ENCODE results near the gene NRDE2.
"Not testable (repeated sequence)": the region's sequence is repeated elsewhere in the genome, so short reads cannot be mapped to it uniquely, and the experiment has no call there.

Gene NRDE2

DNA sequence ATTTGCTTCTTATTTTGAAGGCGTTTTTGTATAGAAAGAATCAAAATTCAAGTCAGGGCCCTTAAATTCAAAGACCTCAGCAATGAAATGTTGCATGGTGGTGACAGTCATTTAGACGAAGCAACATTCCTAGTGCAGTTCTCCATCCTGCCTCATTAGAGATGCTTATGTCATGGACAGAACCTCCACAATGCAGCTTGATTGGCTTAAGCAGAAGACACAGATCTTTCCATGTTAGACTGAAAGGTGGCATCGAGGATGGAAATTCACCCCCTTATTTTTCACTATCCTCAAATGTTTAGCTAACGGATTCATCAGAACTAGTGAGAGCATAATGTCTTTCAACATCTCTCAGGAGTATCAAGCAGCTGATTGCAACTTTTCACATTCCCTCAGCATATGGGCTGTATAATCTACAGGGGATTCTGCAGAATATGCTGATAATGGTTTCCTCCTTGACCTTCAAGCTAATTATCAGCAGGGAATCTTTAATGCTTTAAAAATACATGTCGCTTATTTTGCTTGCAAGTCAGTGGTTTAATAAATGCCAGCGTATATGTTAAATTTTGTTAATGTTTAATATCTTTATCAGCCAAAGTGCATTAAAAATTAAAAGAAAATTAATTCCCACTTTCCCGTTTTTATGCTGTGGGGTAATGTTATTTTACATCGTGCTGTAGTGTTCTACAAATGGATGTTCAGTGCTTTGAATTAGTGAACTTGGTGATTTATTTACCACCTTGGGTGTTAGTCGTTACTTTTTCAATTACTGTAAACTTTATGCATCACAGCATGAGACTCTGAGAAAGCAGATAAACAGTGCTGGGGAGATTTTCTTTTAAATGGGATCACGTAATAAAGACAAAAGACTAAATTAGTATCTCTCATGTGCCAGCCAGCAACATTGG lies 12.8 kb upstream of the NRDE2 start:
- in situ Hi-C loops (cut with MboI; ENCODE audit: low sequenced_read_pairs): no loop called here

DNA sequence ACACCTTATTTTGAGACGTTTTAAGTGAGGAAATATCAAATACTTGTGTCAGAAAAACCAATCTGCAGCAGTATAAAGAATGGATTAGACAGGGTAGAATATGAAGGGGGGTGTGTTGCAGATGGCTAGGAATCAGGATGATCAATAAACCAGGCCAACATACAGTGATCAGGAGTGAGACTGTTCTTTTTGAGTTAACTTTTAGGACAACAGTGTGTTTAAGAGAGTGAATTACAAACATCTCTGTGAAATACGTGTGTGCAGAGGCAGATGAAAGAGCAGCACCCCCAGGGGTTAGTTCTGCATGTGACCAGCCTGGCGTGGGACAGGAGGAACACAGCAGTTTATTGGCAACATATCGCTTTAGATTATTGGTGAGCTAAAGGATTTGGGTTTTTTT lies 10.6 kb upstream of the NRDE2 start:
- in situ Hi-C loops (cut with MboI; ENCODE audit: low sequenced_read_pairs): no loop called here

DNA sequence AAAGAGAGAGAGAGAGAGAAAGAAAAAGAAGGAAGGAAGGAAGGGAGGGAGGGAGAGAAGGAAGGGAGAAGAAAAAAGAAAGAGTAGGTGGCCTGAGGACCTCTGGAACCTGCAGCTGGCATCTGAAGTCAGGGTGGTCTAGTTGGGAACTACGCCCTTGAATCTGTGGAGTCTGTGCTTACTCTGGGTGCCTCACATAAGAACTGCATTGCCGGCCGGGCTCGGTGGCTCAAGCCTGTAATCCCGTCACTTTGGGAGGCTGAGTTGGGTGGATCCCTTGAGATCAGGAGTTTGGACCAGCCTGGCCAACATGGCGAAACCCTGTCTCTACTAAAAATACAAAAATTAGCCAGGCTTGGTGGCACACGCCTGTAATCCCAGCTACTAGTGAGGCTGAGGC lies 10.0 kb upstream of the NRDE2 start:
- in situ Hi-C loops (cut with MboI; ENCODE audit: low sequenced_read_pairs): no loop called here

DNA sequence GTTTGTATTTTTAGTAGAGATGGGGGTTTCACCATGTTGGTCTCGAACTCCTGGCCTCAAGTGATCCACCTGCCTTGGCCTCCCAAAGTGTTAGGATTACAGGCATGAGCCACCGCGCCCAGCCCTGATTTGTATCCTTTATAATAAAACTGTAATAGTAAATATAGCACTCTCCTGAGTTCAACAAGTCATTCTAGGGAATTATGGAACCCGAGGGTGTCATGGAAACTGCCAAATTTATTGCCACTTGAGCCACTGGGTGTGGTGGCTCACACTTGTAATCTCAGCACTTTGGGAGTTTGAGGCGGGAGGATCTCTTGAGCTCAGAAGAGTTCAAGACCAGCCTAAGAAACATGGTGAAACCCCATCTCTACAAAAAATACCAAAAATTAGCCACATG lies 9.5 kb upstream of the NRDE2 start:
- in situ Hi-C loops (cut with MboI; ENCODE audit: low sequenced_read_pairs): not testable (repeated sequence)

DNA sequence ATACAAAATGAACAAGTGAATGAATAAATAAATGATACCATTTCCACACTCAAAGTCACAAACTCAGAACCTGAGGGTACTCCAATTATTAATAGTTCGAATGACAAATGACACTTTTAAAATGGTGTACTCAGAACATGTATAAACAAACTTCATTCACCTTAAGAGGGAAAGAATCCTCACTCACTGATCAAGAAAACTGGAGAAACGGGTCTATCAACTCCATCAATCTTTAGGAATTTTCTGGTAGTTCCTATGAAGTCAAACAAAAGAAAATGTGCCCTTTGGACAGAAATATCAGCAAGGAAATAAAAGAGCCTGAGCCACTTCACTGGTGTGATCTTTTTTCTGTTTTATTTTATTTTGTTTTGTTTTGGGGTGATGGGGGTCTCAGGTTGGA lies 5.2 kb upstream of the NRDE2 start:
- in situ Hi-C loops (cut with MboI; ENCODE audit: low sequenced_read_pairs): no loop called here

DNA sequence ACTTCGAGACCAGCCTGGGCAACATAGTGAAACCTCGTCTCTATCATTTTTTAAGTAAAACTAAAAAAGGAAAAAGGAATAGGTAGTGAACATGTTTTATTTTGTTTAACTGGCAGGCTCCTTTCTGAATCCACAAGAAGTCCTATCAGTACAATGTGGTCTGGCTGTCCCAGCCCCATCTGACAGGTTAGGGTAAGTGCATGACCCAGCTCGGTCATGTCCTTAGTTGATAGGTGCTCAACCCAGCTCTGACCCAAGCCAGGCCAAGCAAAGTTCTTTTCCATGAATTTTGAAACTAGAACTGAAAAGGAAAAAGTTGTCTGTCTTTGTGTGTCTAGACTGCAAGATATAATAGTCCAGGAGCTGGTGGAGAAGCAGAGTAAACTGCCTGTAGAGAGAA lies 4.7 kb upstream of the NRDE2 start:
- in situ Hi-C loops (cut with MboI; ENCODE audit: low sequenced_read_pairs): no loop called here

DNA sequence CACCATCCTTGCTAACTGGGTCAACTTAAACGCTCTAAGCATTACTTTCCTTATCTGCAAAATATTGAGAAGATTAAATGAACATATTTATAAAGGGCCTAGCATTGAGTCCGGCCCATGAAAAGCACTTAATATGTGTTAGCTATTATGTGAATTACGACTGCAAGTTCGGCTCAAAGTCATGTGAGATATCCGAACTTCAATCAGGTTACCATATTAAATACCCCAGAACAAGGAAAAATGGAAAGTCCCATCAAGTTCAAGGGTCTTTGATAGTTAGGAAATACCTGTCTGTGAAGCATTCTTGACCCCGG lies 487 bp upstream of the NRDE2 start:
- in situ Hi-C loops (cut with MboI; ENCODE audit: low sequenced_read_pairs): no loop called here

DNA sequence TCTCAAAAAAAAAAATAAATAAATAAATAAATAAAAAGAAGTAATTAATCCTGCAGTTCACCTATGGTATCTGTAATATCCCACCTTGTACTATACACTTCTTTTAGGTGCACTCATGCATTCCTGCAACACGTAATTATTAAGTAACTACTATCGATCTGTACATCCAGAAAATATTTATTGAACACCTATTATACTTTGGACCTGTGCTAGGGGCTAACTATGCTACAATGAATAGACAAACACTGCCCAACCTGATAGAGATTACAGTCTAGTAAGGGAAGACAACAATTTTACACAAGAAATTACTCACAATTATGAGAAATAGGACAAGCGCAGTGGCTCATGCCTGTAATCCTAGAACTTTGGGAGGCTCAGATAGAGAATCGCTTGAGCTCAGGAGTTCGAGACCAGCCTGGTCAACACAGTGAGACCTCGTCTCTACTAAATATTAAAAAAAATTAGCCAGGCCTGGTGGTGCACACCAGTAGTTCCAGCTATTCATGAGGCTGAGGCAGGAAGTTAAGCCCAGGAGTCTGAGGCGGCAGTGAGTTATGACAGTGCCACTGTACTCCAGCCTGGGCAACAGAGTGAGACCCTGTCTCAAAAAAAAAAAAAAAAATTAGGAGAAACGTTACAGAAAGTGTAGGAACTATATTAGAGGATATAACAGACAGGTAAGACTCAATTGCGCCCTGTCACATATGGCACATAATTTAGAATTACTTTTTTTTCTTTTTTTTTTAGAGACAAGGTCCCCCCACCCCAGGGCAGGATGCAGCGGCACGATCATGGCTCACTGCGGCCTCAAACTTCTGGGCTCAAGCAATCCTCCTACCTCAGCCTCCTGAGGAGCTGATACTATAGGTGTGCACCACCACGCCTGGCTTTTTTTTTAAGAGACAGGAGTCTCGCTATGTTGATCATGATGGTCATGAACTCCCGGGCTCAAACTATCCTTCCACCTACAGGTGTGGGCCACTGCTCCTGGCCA lies 1.2 kb downstream of the NRDE2 start:
- in situ Hi-C loops (cut with MboI; ENCODE audit: low sequenced_read_pairs): no loop called here

DNA sequence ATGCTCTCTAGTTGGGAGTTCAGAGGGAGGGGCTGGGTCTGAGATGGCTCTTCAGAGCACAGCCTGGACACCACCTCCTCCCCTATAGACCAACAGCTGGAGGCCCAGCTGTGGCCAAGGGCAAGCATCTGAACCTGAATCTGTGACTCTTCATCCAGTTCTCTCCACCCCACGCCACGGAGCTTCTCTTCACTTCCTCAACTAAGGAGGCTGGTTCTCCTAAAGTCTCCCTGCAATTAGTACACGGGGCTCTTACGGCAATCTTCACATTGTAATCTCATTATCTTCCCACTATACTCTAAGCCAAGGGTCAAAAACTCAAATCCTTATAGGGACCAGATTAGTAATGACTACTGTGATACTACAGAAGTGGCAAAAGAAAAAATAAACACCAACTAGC lies 9.8 kb downstream of the NRDE2 start:
- in situ Hi-C loops (cut with MboI; ENCODE audit: low sequenced_read_pairs): no loop called here

DNA sequence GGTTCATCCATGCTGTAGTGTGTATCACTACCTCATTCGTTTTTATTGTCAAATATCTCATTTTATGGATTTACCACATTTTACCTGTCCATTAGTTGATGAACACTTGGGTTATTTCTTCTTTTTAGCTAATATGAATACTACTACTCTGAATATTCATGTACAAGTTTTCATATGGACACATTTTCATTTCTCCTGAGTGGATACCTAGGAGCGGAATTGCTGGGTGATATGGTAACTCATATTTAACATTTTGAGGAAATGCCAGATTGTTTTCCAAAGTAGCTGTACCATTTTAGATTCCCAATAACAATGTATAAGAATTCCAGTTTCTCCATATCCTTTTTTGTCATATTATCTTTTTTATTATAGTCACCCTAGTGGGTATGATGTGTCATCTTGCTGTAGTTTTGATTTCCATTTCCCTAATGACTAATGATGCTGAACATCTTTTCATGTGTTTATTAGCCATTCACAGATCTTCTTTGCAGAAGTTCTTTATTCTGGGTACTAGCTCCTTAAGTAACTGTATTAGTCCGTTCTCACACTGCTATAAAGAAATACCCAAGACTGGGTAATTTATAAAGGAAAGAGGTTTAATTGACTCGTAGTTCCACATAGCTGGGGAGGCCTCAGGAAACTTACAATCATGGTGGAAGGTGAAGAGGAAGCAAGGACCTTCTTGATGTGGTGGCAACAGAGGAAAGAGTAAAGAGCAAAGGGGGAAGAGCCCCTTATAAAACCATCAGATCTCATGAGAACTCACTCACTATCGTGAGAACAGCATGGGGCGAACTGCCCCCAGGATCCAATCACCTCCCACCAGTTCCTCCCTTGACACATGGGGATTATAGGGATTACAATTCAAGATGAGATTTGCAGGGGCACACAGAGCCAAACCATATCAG lies 11.9 kb downstream of the NRDE2 start:
- in situ Hi-C loops (cut with MboI; ENCODE audit: low sequenced_read_pairs): no loop called here

DNA sequence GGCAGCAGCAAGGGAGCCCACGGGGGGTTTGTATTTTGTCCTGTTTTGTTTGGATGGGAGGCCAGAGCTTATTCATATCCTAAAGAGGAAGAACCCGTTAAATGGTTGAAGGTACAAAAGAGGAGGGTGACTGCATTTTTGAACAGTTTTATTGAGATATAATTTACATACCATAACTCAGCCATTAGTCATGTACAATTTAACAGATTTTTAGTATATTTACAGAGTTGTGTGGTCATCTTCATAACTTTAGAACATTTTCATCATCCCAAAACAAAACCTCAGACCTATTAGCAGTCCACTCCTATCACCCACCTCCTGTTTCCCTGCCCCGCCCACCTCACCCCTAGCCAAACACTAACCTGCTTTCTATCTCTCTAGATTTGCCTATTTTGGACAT lies 12.6 kb downstream of the NRDE2 start:
- in situ Hi-C loops (cut with MboI; ENCODE audit: low sequenced_read_pairs): no loop called here

DNA sequence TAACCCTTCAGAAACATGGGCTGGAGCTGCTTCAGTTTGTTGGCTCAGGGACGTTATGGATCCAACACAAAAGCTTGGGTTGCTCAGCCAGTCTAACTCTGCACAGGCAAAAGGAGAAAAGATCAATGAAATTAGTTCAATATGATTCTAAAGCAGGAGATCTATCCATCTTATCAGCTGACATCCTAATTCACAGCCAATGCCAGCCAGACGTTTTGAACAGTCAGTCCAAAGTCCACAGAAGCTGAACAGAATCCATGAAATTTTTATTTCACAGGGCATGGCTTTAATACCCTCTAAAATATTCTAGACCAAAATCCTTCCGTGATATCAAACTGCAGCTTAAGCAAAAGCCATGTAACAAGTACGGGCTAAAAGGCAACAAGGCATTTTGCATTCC lies 13.7 kb downstream of the NRDE2 start:
- in situ Hi-C loops (cut with MboI; ENCODE audit: low sequenced_read_pairs): no loop called here

DNA sequence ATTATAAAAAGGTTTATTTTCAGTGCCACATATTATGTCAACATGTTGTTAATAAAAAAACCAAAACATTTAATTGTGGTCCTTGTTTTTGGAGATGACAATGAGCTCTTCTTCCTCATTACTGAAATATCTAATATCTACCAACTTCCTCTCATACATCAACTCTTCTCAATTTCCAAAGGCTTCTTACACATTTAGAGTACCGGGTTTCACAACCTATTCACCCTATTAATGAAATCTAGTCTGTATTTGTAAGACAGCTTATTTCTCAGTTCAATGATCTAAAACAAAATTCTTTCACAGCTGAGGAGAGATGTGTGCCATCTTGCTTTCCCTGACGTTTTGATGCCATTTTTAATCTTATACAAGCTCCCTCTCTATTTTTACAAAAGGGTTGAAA lies 14.5 kb downstream of the NRDE2 start:
- in situ Hi-C loops (cut with MboI; ENCODE audit: low sequenced_read_pairs): no loop called here

DNA sequence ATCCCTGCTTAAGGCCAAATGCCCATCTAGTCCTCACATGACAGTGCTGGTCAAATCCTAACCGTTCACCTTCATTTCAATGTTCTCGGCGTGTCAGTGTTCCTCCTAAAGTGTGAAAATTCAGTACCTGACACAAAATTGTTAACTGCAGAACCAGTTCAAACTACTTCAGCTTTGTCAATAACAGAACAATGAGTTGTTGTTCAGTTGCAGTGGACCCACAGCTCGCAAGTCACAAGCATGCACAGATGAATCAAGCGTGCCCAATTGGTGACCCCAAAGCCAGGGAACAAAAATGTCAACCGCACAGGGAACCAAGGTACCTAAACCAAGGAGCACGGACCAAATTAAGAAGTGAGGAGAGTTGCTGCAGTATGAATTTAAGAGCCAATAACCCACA lies 23.2 kb downstream of the NRDE2 start:
- in situ Hi-C loops (cut with MboI; ENCODE audit: low sequenced_read_pairs): no loop called here

DNA sequence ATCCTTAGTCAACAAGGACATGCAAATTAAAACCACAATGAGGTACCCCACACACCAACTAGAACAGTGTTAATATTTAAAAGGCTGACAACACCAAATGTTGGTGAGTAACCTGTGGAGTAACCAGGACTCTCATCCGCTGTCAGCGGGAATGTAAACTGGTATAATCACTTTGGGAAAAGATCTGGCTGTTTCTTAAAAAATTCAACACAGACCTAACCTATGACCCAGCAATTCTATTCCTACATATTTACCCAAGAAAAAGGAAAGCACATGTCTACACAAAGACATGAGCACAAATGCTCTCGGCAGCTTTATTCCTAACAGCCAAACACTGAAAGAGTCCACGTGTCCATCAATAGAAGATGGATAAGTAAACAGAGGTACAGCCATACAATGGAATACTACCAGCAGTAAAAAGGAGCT lies 26.6 kb downstream of the NRDE2 start:
- in situ Hi-C loops (cut with MboI; ENCODE audit: low sequenced_read_pairs): no loop called here

DNA sequence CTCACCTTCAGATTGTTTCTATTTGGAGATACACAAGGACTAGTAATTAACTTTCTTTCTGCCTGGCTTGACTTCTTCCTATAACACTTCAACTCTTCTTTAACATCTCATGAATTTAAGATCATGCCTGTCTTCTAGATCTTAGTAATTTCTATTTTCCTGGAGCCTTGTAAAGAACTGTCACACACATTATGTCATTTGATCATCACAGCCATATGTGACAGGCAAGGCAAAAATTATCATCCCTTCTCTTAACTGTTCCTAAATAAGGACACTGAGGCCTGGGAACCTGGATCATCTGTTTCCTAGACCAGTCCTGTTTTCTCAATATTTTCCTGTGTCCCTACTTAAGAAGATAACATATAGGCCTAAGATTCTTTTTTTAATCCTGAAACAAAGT lies 27.2 kb downstream of the NRDE2 start:
- in situ Hi-C loops (cut with MboI; ENCODE audit: low sequenced_read_pairs): no loop called here

DNA sequence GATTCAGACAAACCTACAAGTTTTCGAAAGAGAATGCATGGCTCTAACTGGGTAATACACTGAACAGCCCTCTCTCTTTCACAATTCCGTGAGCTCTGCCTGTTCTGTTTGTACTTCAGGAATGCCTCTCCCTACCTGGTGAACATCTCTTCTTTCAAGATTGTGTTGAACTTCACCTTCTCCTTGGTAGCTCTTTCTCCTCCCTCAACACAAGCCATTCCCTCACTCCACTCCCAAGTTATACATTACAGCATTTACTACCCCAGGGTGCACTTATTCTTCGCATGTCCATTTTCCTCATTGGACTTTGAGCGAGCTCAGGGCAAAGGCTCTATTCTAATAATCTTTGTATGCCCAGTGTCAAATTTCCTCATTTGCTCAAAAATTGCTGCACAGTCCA lies 28.3 kb downstream of the NRDE2 start:
- in situ Hi-C loops (cut with MboI; ENCODE audit: low sequenced_read_pairs): no loop called here

DNA sequence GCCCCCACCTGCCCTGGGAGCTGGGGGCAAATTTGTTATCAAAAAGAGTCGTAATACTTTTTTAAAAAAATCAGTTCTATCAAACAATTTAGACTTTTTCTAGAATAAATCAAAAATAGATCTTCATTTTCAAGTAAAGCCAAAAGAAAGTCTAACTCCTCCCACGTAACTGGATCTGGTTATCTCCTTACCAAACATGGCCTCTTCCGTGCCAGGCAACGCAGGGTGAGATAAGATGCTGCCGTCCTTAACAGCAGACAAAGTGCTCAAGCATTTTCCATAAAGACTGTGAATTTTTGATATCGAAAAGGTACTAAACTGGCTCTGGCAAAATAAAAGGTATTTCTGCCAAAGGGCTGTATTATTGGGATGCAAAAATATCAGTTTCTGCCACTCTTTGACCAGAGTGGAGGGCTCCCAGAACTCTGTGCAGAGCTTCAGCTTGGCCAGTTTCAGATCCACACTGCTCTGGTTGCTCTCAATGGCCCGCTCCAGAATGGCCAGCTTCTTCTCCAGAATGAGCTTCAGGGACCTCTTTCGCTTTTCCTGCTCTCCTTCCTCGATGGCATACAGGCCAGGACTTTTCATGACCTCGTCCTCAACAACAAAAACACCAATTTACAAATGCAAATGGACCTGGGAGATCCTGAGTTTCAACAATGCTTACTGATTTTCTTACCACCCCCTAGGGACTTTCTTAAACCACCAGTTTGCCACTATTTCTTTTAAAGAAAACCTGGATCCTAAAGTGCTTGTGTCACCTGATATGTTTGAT lies 29.0 kb downstream of the NRDE2 start:
- in situ Hi-C loops (cut with MboI; ENCODE audit: low sequenced_read_pairs): no loop called here

DNA sequence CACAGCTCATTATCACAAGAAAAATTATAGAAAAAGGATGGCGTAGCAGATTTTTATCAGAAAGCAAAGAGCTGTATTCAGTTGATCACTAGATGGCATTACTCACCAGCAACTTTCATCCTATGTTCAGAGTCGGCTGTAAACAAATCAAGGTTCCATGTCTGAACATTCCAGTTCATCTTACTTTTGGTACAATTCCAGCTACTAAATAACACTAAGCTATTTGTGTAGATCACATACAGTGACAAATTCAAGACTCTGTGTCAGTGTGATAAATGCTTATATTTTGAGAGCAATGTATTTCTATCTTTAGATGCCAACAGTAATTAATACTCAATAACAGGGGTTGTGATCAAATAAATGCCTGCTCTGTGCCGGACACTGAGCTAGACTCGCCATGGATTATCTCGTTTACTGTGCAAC lies 30.1 kb downstream of the NRDE2 start:
- in situ Hi-C loops (cut with MboI; ENCODE audit: low sequenced_read_pairs): no loop called here

DNA sequence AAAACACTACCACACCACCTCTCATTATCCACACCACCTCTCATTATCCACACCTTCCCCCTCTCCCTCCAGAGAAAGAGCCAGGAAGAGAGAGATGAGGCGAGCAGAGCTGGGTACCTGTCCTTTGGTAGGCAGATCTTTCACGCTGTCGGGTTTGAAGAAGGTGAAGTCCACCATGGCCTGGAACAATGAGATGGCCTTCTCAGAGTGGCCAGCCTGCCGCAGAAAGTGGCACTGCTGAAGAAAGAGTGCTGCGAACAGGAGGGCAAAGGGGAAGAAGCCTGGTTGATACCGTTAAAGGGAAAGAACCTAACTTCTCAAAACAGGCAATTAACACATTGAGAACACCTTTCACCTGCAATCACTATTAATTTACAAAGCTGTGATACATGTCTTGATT lies 30.6 kb downstream of the NRDE2 start:
- in situ Hi-C loops (cut with MboI; ENCODE audit: low sequenced_read_pairs): no loop called here
